Thoracic aorta (tissue), 2 donors: ENCODE measurements around the gene GJA5. TPM values are rescaled to one million over a fixed set of nuclear protein-coding genes. Genes with fewer than 3 reads are reported as not detected.

ENCODE experiments used
- ATAC-seq: fragments of 150-250 bp; one replicate; pipeline ENCODE4 v1.8.0; 2017; ENCODE audit warnings: low read depth; ENCODE audit not compliant: insufficient number of reproducible peaks, low FRiP score
- DNase-seq: peaks from one replicate; pipeline ENCODE4 v3.0.0-alpha.2; 2020; ENCODE audit warnings: low spot score
- H3K27ac ChIP-seq, 2 donors: fragments of 200-600 bp; sonication (generic); 1 replicate in 1 of 2; 2 replicates in 1 of 2; pipeline ENCODE4 v1.5.1; 2016; ENCODE audit warnings: mild to moderate bottlenecking in 2 of 2, moderate library complexity in 2 of 2
- H3K27me3 ChIP-seq: fragments of 200-600 bp; sonication (generic); replicated peaks from 2 replicates; pipeline ENCODE4 v1.6.0; 2016; ENCODE audit warnings: mild to moderate bottlenecking; ENCODE audit not compliant: insufficient read depth
- H3K36me3 ChIP-seq: fragments of 200-600 bp; sonication (generic); one replicate; pipeline ENCODE4 v1.5.1; 2016
- H3K4me1 ChIP-seq, 2 donors: fragments of 200-600 bp; sonication (generic); 1 replicate in 1 of 2; 2 replicates in 1 of 2; pipeline versions ENCODE4 v1.5.1 to v1.6.0; 2016; ENCODE audit warnings: low read depth in 2 of 2, mild to moderate bottlenecking in 1 of 2; ENCODE audit not compliant: control insufficient read depth in 1 of 2
- H3K4me3 ChIP-seq: fragments of 200-600 bp; sonication (generic); 2 replicates; pipeline ENCODE4 v1.5.1; 2016; ENCODE audit warnings: mild to moderate bottlenecking
- H3K9me3 ChIP-seq: fragments of 200-600 bp; sonication (generic); 2 replicates; pipeline ENCODE4 v1.5.1; 2016
- total RNA-seq, 2 donors: library from RNA; depleted of rRNA; stranded (reverse); fragments of >200 nt; gene quantifications; one replicate each; pipeline versions ENCODE4 v1.1.0 to v1.2.3, GENCODE V29; 2016
- TF ChIP-seq, protein P1 (sequence below): fragments of 200-600 bp; sonication (generic); IDR thresholded peaks from one replicate; pipeline ENCODE4 v1.5.1; 2019; ENCODE audit warnings: antibody characterized with exemption

GJA5 gene
- total RNA-seq, 2 donors from 2014 or later, result 49.7 to 51.7 TPM

DNA sequence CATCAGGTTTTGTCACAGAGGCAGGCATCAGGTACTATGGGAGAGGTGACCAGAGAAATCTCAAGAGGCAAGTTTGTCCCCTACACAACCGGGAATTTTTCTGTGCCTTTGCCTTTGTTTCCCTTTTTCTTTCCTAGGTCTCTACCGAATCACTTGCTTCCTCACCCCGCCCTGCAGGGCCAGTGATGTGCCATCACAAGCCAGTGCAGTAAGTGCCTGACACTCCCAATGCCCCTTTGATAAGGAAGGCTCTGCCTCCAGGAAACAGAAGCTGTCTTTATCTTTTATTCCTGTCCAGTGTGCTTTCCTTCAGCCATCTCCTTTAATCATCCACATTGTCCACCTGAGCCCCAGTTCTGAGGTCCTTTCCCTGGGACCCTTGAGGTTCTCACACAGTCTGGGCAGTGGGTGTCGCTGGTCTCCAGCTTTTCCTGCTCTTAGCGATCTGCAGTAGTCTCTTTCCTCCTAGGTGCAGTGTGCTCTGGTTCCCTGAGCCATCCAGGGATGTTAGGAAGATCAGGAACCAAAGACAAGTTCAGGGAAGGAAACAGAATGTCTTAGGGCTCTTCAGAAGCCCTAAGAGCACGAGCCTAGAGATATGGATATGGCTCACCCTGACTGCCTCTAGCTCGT lies 36.6 kb downstream of the GJA5 start:
- TF ChIP-seq, protein P1, sequence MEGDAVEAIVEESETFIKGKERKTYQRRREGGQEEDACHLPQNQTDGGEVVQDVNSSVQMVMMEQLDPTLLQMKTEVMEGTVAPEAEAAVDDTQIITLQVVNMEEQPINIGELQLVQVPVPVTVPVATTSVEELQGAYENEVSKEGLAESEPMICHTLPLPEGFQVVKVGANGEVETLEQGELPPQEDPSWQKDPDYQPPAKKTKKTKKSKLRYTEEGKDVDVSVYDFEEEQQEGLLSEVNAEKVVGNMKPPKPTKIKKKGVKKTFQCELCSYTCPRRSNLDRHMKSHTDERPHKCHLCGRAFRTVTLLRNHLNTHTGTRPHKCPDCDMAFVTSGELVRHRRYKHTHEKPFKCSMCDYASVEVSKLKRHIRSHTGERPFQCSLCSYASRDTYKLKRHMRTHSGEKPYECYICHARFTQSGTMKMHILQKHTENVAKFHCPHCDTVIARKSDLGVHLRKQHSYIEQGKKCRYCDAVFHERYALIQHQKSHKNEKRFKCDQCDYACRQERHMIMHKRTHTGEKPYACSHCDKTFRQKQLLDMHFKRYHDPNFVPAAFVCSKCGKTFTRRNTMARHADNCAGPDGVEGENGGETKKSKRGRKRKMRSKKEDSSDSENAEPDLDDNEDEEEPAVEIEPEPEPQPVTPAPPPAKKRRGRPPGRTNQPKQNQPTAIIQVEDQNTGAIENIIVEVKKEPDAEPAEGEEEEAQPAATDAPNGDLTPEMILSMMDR, result peak; percentile 67
- H3K4me3 ChIP-seq, result no peak overlapping the region
- DNase-seq, result no peak
- no peaks in the 10 kb centered on the region for H3K36me3 ChIP-seq
- no peaks in the 10 kb centered on the region for H3K4me1 ChIP-seq
- H3K27me3 ChIP-seq, result no peaks in the 10 kb centered on the region
- no peaks in the 10 kb centered on the region for H3K9me3 ChIP-seq
- H3K27ac ChIP-seq, result no peak overlapping the region
- peak; percentile 69 for ATAC-seq

DNA sequence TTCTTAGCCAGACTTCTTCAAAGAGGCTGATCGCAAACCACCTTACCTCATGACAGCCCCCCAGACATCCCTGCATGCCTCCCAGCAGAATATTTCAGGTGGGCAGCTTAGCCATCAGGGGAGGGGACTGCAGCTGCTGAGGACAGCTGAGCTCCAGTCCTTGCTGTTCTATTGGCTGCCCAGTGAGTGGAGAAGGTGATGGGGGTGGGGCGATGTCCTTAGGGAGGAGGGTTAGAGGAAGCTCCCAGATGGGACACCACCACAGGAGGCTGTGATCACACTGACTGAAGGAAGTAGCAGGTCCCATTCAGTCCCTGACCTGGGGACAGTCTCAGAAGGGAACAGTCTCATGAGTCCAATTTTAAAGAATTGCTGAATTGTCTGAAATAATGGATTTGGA lies 38.3 kb downstream of the GJA5 start:
- Histone ChIP-seq H3K36me3 (no peaks in the 10 kb centered on the region), H3K27me3 (no peaks in the 10 kb centered on the region), H3K9me3 (no peaks in the 10 kb centered on the region), H3K27ac (no peak overlapping the region), H3K4me1 (no peaks in the 10 kb centered on the region), H3K4me3 (no peak overlapping the region)
- ATAC-seq, result no peak
- no peak for DNase-seq
- TF ChIP-seq, protein P1, result no peak

DNA sequence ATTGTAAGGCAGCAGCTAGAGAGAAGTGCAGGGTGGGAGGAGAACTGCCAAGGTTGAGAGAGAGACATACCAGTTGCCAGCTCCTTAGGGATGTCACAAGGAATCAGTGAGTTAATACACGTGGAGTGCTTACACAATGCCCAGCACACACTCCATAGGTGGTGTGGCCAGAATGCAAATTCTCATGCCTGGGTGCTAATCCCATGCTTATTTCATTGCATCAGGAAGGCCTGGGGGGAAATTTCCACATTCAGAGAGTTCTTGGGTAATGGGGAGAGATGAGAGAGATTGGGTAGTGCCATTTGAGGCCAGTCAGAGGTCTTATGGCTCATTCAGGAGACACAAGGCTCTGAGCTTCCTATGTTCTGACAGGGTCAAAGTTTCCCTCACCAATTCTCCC lies 38.7 kb downstream of the GJA5 start:
- H3K4me1 ChIP-seq, result no peaks in the 10 kb centered on the region
- DNase-seq (no peak), ATAC-seq (no peak)
- TF ChIP-seq, protein P1, result no peak
- H3K36me3 ChIP-seq, result no peaks in the 10 kb centered on the region
- H3K4me3 ChIP-seq, result no peak overlapping the region
- no peaks in the 10 kb centered on the region for H3K27me3 ChIP-seq
- no peak overlapping the region for H3K27ac ChIP-seq
- no peaks in the 10 kb centered on the region for H3K9me3 ChIP-seq

DNA sequence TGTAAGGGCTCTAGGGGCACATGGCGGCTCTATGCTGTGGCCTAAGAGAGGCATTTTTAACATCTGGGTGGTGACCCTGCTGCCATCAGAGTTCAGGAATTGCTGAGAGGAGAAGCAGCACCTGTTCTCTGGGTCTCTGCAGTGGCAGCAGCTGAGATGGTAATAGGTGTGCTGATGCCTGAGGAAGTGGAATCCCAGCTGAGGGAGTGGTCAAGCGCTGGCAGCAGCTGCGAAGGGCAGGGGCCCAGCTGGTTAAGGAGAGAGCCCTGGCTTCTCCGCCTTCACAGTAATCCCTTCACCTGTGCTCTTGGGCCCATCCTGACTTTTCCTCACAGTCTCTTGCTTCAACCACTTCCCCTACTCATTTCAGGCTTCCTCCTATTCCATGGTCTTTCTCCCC lies 39.8 kb downstream of the GJA5 start:
- H3K4me1 ChIP-seq, result no peaks in the 10 kb centered on the region
- ATAC-seq (no peak), DNase-seq (no peak)
- H3K9me3 ChIP-seq, result no peaks in the 10 kb centered on the region
- no peak overlapping the region for H3K4me3 ChIP-seq
- no peaks in the 10 kb centered on the region for H3K36me3 ChIP-seq
- TF ChIP-seq, protein P1, result no peak
- H3K27ac ChIP-seq, result no peak overlapping the region
- H3K27me3 ChIP-seq, result no peaks in the 10 kb centered on the region

DNA sequence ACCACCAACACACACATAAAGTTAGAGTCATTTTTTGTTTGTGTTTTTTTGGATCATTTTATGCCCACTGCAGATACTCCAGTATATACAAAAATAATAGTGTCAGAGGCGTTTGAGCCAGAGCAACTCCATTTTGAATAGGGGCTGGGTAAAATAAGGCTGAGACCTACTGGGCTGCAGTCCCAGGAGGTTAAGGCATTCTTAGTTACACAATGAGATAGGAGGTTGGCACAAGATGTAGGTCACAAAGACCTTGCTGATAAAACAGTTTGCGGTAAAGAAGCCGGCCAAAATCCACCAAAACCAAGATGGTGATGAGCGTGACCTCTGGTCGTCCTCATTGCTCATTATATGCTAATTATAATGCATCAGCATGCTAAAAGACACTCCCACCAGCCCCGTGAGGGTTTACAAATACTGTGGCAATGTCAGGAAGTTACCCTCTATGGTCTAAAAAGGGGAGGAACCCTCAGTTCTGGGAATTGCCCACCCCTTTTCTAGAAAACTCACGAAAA lies 40.6 kb downstream of the GJA5 start:
- Histone ChIP-seq H3K9me3 (no peaks in the 10 kb centered on the region), H3K4me1 (no peaks in the 10 kb centered on the region), H3K4me3 (no peak overlapping the region), H3K36me3 (no peaks in the 10 kb centered on the region), H3K27ac (no peak overlapping the region), H3K27me3 (no peaks in the 10 kb centered on the region)
- TF ChIP-seq, protein P1, result no peak
- DNase-seq, result no peak
- ATAC-seq, result no peak
